NCI-H2107 treated with DMSO at 0.1 percent for 48 hours (cell line): Measurements from ENCODE around the gene NOSIP.
"Not testable (repeated sequence)": the region's sequence is repeated elsewhere in the genome, so short reads cannot be mapped to it uniquely, and the experiment has no call there.

Experiments
- DNase-seq: peaks from one replicate; lab custom pipeline; 2025; ENCODE audit not compliant: unreplicated experiment; lab: John Stamatoyannopoulos, UW

The NOSIP gene, protein sequence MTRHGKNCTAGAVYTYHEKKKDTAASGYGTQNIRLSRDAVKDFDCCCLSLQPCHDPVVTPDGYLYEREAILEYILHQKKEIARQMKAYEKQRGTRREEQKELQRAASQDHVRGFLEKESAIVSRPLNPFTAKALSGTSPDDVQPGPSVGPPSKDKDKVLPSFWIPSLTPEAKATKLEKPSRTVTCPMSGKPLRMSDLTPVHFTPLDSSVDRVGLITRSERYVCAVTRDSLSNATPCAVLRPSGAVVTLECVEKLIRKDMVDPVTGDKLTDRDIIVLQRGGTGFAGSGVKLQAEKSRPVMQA

DNA sequence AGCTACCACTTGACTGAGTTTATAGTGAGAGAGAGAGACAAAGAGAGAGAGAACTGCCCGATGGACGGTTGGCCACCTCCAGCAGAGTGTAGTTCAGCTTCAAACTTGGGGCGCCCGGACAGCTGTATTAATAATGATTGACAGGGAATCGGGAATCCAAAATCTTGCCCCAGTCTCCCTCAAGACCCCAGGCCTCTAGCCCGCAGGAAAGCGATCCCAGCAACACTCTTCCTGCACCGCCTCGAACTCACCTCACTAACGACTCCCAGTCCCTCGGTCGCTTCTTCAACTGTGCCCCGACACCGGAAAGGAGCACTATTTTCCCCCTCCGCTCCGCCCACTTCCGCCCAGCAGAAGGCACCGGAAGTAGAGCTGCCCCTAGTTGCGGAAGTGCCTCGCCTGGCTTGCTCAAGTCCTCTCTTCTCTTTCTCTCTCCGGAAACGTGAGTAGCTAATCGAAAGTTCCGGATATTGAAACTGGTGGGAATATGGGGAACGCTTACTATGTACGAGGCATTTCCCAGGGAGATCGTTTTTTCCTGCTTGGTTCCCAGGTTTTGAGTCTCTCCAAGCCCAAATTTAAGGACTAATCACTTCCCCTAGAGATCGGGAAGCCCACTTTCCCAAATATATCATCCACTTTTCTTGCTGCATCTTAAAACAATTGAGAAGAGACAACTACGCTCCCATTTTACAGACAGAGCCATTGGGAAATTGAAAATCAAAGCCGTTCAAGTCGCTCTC is at the start of gene NOSIP:
NOSIP (minus strand) TSS at position 293 of the 743 bp plus-strand sequence. CDS start 19,865 bp downstream, outside the sequence.
- peak; percentile 90 for DNase-seq

DNA sequence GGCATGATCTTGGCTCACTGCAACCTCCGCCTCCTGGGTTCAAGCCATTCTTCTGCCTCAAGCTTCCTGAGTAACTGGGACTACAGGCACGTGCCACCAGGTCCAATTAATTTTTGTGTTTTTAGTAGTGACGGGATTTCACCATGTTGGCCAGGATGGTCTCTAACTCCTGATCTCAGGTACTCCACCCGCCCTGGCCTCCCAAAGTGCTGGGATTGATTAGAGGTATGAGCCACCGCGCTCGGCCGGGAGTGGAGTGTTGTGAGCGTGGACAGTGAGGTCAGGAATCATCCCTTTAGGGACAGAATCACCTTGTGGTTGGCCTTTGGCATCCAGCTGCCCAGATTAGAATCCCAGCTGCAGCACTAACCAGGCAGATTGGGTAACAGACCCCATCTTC is 49.3 kb upstream of the NOSIP start:
- DNase-seq, result no peak

DNA sequence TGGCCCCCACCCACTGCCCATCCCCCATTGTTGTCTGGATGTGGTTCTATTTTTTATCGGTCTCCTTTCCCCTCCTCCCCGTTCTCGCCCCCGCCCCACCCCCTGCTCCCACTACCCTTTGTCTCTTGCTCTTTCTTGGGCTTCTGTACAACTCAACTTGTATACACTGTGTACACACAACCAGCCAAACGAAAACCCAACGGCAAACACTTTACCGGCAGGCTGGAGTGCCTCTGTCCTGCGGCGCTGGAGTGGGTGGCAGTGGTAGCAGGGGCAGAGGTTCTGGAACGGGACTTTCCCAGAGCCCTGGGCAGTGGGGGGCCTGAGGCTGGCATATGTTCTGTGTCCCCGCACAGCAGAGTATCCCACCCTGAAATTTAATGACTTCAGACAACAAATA is 45.9 kb upstream of the NOSIP start:
- no peak for DNase-seq

DNA sequence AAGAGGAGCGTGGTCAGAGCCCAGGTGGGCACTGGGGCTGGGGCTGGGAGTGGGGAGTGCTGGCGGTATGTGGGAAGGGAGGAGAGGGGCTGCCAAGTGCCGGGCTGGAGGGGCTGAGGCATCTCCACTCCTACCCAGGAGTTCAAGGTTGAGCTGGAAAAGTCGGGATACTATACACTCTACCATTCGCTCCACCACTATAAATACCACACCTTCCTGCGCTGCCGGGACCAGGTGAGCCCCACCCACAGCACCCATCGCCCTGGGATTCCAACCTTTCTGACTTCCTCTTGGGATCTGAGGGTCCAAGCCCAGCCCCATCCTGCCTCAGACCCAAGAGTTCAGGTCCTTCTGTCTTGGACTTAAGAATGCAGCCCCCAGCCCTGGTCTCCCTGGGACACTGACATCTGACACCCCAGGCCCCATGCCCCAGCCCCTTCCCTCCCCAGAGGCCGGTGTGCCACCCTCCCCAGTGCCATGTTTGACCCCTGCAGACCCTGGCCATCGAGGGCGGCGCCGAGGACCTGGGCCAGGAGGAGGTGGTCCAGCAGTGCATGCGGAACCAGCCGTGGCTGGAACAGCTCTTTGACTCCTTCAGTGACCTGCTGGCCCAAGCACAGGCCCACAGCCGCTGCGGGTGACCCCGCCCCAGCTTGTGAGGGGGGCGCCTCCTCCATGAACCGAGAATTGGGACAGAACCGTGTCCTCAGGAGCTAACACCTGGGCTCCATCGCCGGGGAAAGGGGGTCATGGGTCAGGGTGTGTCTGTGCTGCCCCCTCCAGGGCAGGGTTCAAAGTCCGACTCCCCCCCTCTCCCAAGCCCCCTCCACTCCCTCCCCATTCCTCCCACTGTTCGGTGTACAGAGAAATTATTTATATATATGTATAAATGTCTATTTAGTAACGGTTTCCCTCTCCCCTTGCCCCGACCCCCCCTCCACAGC is 44.9 kb upstream of the NOSIP start:
- DNase-seq, result no peak

DNA sequence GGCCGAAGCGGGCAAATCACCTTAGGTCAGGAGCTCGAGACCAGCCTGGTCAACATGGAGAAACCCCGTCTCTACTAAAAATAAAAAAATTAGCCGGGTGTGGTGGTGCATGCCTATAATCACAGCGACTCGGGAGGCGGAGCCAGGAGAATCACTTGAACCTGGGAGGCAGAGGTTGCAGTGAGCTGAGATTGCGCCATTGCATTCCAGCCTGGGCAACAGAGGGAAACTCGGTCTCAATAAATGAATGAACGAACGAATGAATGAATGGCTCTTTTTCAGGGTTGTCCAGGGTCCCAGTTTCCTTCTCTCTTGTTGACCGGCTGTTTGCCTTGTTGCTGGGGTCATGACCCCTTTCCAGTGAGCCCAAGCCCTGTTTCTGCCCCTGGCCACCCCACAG is 37.5 kb upstream of the NOSIP start:
- not testable (repeated sequence) for DNase-seq

DNA sequence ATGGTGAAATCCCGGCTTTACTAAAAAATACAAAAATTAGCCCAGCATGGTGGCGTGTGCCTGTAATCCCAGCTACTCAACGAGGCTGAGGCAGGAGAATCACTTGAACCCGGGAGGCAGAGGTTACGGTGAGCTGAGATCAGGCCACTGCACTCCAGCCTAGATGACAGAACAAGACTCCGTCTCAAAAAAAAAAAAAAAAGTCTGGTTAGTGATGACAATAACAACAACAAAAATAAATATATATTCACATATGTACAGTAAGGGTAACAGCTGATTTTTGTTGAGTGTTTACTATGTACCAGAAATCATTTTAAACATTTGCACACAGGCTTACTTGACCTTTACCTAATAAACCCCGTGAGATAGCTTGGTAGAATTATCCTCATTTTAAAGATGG is 36.6 kb upstream of the NOSIP start:
- DNase-seq, result no peak

DNA sequence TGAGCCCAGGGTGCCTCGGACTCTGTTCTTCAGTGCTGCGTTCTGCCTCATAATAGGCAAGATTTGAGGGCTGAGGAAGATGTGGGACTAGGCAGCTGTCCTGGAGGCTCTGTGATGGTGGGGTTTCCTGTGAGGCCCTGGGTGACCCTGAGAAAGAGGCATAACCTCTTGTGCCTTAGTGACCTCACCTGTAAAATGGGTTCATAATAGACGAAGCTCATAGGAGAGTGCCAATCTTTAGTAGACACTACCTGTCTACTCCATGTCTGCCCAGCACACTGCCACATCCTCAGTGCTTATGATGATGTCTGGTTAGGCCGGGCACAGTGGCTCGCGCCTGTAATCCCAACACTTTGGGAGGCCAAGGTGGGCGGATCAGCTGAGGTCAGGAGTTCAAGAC is 36.2 kb upstream of the NOSIP start:
- no peak for DNase-seq

DNA sequence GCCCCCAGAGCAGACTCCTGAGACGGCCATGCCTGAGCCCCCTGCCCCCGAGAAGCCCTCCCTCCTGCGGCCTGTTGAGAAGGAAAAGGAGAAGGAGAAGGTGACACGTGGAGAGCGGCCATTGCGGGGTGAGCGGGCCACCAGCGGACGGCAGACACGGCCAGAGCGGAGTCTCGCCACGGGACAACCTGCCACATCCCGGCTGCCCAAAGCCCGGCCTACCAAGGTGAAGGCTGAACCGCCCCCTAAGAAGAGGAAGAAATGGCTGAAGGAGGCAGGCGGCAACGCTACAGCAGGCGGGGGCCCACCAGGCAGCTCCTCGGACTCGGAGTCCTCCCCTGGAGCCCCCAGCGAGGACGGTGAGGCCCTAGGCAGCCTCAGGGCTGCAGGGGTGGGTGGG is 35.5 kb upstream of the NOSIP start:
- DNase-seq, result no peak

DNA sequence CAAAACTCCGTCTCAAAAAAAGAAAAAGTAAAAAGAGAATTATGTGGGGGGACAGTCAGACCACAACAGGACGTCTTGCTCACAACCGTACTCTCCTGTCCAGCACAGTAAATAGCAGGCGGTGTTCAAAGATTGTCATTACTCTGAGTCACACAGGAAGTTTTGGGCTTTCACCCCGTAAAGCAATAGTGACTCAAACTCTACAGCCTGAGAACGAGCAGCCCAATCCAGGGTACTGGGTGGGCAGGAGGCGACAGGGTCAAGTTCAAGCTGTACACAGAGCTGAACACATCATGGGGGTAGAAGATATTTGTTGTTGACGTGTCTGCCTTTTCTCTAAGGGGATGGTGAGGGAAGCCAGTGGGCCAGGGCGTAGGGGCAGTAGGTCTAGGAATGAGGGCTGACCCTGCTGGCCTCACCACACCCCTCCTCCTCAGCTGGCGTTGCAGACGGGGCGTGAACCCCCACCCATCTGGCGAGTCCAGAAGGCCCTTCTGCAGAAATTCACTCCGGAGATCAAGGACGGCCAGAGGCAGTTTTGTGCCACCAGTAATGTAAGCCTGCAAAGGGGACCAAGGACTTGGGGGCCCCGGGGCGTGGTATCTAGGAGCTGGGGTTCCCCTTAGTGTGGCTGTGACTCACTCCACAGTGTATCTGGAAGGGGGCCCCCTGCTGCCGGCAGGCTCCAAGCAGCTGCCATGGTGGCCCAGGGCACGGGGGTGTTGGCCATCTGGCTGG is 33.9 kb upstream of the NOSIP start:
- DNase-seq, result no peak

DNA sequence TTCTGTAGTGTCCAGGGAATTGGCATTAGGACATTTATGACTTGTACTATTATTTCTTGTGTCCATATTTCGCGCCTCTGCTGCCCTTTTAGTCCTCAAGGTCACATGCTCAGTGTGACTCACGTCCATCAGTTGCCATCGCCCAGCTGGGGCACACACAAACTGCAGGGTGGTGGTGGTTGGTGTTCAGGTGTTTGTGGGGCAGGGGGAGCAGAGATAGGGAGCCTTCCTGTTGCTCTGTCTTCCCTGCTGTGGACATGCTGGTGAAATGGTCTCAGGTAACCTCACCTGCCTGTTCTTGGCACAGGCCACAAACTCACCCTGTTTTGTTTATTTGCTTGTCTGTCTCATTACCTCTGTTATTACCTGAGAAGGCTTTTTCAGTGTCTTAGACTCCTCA is 33.0 kb upstream of the NOSIP start:
- peak; percentile 11 for DNase-seq

DNA sequence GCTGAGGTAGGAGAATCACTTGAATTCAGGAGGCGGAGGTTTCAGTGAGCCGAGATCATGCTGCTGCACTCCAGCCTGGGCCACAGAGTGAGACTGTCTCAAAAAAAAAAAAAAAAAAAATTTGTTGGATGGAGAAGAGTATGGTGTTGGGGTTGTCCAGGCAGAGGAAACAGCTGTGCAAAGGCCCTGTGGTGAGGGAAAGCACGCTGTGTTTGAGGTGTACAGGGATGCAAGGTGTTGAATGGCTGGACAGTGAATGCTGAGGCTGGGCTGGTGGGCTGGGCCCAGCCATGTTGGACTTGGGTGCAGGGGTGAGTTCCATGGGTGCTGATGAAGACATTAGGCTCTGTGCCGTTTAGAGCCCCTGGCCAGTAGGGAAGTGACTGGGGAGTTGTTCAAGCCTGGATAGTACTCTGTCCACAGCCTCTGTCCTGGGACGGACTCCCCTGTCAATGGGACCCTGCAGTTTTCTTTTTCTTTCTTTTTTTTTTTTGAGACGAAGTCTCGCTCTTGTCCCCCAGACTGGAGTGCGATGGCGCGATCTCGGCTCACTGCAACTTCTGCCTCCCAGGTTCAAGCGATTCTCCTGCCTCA is 29.2 kb upstream of the NOSIP start:
- no peak for DNase-seq

DNA sequence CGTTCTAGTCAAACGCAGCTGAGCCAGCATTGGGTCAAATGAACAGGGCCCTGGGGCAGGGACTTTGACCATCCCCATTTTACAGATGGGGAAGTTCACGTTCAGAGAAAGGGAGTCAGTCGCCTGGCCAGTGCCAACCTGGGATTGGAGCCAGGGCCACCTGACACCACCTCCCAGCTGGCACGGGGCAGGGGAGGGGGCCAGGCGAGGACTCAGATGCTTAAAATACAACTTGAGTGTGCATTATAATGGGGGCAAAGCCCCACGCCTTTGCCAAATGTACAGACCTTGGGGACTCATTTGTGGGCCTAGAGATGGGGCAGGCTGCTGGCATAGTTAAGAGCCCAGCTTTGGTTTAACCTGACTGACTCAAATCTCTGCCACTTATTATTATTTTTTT is 25.2 kb upstream of the NOSIP start:
- no peak for DNase-seq

DNA sequence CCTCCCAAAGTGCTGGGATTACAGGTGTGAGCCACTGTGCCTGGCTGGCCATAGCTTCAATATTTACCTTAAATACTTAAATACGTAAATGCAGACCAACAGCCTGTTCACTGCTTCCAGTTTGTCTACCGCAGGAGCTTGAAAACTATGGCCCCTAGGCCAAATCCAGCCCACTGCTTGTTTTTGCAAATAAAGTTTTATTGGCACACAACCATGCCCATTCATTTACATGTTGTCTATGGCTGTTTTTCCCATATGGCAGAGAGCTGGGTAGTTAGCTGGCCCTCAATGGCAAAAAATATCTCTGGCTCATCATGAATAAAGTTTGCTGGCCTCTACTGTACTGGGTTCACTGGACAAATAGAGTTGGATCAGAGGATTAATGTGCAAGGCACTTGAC is 22.4 kb upstream of the NOSIP start:
- no peak for DNase-seq

DNA sequence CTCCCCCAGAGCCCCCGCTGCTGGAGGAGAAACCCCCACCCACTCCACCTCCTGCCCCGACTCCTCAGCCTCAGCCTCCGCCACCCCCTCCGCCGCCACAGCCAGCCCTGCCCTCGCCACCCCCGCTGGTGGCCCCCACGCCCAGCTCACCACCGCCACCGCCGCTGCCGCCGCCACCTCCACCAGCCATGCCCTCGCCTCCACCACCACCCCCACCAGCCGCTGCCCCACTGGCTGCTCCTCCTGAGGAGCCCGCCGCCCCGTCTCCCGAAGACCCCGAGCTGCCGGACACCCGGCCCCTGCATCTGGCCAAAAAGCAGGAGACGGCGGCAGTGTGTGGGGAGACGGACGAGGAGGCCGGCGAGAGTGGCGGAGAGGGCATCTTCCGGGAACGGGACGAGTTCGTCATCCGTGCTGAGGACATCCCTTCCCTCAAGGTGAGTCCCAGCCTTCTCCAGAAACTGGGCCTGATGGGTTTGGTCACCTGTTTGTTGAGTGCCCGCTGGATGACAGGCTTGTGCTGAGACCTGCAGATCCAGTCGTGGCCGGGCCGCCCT is 21.2 kb upstream of the NOSIP start:
- no peak for DNase-seq

DNA sequence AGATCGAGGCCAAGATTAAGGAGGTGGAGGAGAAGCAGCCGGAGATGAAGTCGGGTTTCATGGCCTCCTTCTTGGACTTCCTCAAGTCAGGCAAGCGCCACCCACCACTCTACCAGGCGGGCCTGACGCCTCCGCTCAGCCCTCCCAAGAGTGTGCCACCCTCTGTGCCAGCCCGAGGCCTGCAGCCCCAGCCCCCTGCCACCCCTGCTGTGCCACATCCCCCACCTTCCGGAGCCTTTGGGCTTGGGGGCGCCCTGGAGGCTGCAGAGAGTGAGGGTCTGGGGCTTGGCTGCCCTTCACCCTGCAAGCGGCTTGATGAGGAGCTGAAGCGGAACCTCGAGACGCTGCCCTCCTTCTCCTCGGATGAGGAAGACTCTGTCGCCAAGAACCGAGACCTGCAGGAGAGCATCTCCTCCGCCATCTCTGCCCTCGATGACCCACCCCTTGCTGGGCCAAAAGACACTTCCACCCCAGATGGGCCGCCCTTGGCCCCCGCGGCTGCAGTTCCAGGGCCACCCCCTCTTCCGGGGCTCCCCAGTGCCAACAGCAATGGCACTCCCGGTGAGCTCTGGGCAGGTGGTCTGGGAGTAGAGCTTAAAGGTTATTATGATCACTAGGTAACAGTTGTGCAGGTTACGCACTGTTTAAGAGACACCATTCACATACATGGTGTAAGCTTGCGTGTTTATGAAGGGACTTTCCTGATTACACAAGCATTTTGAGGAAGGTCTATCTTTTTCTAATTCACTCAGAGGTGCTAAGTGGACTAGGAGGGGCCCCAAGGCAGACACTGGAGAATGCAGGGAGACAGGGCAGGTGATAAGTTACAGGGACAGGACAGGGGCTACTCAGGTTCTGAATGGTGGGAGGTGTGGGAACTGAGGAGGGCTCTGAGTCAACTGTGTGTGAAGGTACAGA is 19.3 kb upstream of the NOSIP start:
- DNase-seq, result no peak

DNA sequence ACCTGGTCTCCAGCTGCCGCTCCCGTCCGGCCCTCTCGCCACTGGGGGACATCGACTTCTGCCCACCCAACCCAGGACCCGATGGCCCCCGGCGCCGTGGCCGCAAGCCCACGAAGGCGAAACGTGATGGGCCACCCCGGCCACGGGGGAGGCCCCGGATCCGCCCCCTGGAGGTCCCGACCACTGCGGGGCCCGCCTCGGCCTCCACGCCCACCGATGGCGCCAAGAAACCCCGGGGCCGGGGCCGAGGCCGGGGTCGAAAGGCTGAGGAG is 17.3 kb upstream of the NOSIP start:
- no peak for DNase-seq

DNA sequence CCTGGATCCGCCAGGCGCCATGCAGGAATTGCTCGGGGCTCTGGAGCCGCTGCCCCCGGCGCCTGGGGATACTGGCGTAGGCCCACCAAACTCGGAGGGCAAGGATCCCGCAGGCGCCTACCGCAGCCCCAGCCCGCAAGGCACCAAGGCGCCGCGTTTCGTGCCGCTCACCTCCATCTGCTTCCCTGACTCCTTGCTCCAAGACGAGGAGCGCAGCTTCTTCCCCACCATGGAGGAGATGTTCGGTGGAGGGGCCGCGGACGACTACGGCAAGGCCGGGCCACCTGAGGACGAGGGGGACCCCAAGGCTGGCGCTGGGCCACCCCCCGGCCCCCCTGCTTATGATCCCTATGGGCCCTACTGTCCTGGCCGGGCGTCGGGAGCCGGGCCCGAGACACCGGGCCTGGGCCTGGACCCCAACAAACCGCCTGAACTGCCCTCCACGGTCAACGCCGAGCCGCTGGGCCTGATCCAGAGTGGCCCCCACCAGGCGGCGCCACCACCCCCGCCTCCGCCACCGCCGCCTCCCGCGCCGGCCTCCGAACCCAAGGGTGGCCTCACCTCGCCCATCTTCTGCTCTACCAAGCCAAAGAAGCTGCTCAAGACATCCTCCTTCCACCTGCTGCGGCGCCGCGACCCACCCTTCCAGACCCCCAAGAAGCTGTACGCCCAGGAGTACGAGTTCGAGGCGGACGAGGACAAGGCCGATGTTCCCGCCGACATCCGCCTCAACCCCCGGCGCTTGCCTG is 16.8 kb upstream of the NOSIP start:
- DNase-seq, result no peak

DNA sequence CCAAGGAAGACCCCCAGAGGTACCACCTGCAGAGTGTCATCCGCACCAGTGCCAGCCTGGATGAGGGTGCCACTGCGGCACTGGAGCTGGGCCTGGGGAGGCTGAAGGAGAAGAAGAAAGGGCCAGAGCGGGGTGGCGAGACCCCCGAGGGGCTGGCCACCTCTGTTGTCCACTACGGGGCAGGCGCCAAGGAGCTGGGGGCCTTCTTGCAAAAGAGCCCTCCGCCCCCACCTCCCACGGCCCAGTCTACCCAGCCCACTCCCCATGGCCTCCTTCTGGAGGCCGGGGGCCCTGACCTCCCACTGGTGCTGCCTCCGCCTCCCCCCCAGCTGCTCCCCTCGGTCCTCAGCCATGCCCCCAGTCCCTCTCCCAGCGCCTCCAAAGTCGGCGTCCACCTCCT is 16.1 kb upstream of the NOSIP start:
- DNase-seq, result no peak
